Measurements from ENCODE around the gene ZEB1.
A peak's percentile ranks its signal among the peaks of the same experiment; 100 is the strongest.
"Not testable (repeated sequence)": the region's sequence is repeated elsewhere in the genome, so short reads cannot be mapped to it uniquely, and the experiment has no call there.

ZEB1 gene

GRCh38 chr10:31368724-31369123 lies 49.7 kb downstream of the ZEB1 start:
- peak; percentile 30 for DNase-seq (ENCODE audit: low read depth)

- DNase-seq (ENCODE audit: low read depth), result no peak
These were observed 53.4 kb downstream of the ZEB1 start for GRCh38 chr10:31372439-31372838.

GRCh38 chr10:31374146-31374696 lies 55.2 kb downstream of the ZEB1 start:
- DNase-seq (ENCODE audit: low read depth), result peak; percentile 77

- no peak for DNase-seq (ENCODE audit: low read depth)
These were observed 62.2 kb downstream of the ZEB1 start for GRCh38 chr10:31381171-31381570.

- DNase-seq (ENCODE audit: low read depth), result peak; percentile 29
These were observed 62.8 kb downstream of the ZEB1 start for GRCh38 chr10:31381766-31382316.

GRCh38 chr10:31383810-31384588 lies 65.0 kb downstream of the ZEB1 start:
- no peak for DNase-seq (ENCODE audit: low read depth)

GRCh38 chr10:31384589-31384949 lies 65.6 kb downstream of the ZEB1 start:
- DNase-seq (ENCODE audit: low read depth), result peak; percentile 28

GRCh38 chr10:31390804-31391203 lies 71.8 kb downstream of the ZEB1 start:
- no peak for DNase-seq (ENCODE audit: low read depth)

GRCh38 chr10:31393844-31394243 lies 74.8 kb downstream of the ZEB1 start:
- DNase-seq (ENCODE audit: low read depth), result no peak

GRCh38 chr10:31395695-31396094 lies 76.7 kb downstream of the ZEB1 start:
- no peak for DNase-seq (ENCODE audit: low read depth)

- DNase-seq (ENCODE audit: low read depth), result no peak
These were observed 77.4 kb downstream of the ZEB1 start for GRCh38 chr10:31396376-31396775.

- DNase-seq (ENCODE audit: low read depth), result no peak
These were observed 78.8 kb downstream of the ZEB1 start for GRCh38 chr10:31397852-31398251.

- no peak for DNase-seq (ENCODE audit: low read depth)
These were observed 80.2 kb downstream of the ZEB1 start for GRCh38 chr10:31399171-31399570.

GRCh38 chr10:31399631-31400030 lies 80.6 kb downstream of the ZEB1 start:
- DNase-seq (ENCODE audit: low read depth), result no peak

- DNase-seq (ENCODE audit: low read depth), result no peak
These were observed 82.3 kb downstream of the ZEB1 start for GRCh38 chr10:31401287-31401686.

GRCh38 chr10:31404640-31405039 lies 85.6 kb downstream of the ZEB1 start:
- peak; percentile 70 for DNase-seq (ENCODE audit: low read depth)

- not testable (repeated sequence) for DNase-seq (ENCODE audit: low read depth)
These were observed 86.8 kb downstream of the ZEB1 start for GRCh38 chr10:31405829-31406228.

- DNase-seq (ENCODE audit: low read depth), result not testable (repeated sequence)
These were observed 93.4 kb downstream of the ZEB1 start for GRCh38 chr10:31412397-31412796.

- peak; percentile 55 for DNase-seq (ENCODE audit: low read depth)
These were observed 94.3 kb downstream of the ZEB1 start for GRCh38 chr10:31413325-31413724.

- no peak for DNase-seq (ENCODE audit: low read depth)
These were observed 99.5 kb downstream of the ZEB1 start for GRCh38 chr10:31418481-31418880.

GRCh38 chr10:31419394-31420063 lies 100.5 kb downstream of the ZEB1 start:
- DNase-seq (ENCODE audit: low read depth), result peak; percentile 50

- DNase-seq (ENCODE audit: low read depth), result no peak
These were observed 102.3 kb downstream of the ZEB1 start for GRCh38 chr10:31421322-31421721.

GRCh38 chr10:31422634-31423033 lies 103.6 kb downstream of the ZEB1 start:
- DNase-seq (ENCODE audit: low read depth), result no peak
